PFSK-1 (cell line): Measurements from ENCODE around the gene ART4.

Source experiments
- FOXP2 ChIP-seq: optimal IDR thresholded peaks from 2 replicates; pipeline ENCODE3; 2011; ENCODE audit warnings: borderline replicate concordance, control low read depth, inconsistent platforms; ENCODE audit not compliant: insufficient read depth; ENCODE audit errors: extremely low read length, extremely low read depth
- POLR2AphosphoS5 ChIP-seq: IDR thresholded peaks from 2 replicates; pipeline ENCODE4 v1.6.1; 2012; ENCODE audit warnings: low read depth, mild to moderate bottlenecking, control low read depth, low read length, moderate library complexity
- TAF1 ChIP-seq: IDR thresholded peaks from 2 replicates; pipeline ENCODE4 v1.6.1; 2012; ENCODE audit warnings: low read length, control low read depth, borderline replicate concordance; ENCODE audit not compliant: insufficient read depth
- TF ChIP-seq, protein P1 (sequence below), 2 experiments: IDR thresholded peaks; 2 replicates each; pipeline versions ENCODE4 v1.6.1 to v1.8.0; 2011 to 2012; ENCODE audit warnings: low read depth in 2 of 2, low read length in 2 of 2, control low read depth in 1 of 2, inconsistent platforms in 1 of 2, mild to moderate bottlenecking in 1 of 2, moderate library complexity in 1 of 2; ENCODE audit not compliant: insufficient read depth in 1 of 2

DNA sequence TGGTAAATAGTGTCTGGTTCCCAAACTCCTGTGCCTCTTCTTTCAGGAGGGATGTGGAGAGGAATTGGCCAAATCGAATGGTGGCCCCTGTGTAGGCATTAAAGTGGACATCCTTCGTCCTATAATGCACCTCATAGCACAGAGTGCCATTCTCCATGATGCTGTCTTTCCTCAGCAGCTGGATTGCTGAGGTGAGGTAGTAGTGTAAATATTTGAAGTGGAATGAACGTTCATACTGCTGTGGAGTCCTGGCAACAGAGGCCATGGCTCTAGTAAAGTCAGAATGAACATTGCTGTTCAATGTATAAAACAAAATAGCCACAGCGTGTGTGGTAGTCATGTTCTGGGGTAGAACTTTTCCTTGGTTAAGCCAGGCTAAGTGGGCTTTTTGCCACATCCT lies 2.7 kb downstream of the ART4 start:
- TF ChIP-seq FOXP2, result no peak
- TF ChIP-seq TAF1, result no peak
- no peak for TF ChIP-seq POLR2AphosphoS5
- TF ChIP-seq, protein P1, sequence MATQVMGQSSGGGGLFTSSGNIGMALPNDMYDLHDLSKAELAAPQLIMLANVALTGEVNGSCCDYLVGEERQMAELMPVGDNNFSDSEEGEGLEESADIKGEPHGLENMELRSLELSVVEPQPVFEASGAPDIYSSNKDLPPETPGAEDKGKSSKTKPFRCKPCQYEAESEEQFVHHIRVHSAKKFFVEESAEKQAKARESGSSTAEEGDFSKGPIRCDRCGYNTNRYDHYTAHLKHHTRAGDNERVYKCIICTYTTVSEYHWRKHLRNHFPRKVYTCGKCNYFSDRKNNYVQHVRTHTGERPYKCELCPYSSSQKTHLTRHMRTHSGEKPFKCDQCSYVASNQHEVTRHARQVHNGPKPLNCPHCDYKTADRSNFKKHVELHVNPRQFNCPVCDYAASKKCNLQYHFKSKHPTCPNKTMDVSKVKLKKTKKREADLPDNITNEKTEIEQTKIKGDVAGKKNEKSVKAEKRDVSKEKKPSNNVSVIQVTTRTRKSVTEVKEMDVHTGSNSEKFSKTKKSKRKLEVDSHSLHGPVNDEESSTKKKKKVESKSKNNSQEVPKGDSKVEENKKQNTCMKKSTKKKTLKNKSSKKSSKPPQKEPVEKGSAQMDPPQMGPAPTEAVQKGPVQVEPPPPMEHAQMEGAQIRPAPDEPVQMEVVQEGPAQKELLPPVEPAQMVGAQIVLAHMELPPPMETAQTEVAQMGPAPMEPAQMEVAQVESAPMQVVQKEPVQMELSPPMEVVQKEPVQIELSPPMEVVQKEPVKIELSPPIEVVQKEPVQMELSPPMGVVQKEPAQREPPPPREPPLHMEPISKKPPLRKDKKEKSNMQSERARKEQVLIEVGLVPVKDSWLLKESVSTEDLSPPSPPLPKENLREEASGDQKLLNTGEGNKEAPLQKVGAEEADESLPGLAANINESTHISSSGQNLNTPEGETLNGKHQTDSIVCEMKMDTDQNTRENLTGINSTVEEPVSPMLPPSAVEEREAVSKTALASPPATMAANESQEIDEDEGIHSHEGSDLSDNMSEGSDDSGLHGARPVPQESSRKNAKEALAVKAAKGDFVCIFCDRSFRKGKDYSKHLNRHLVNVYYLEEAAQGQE (IDR thresholded peaks at IDR 0.05; ENCODE audit: insufficient read depth in 1 of 2, low read depth in 2 of 2, low read length in 2 of 2), result no peak
